Stimulated activated CD4-positive, alpha-beta T cell treated with anti-CD3 and anti-CD28 coated beads, Interleukin-12 subunit alpha, Interleukin-12 subunit beta, amount 100 ng/mL, for 48 hours (primary cell): Measurements from ENCODE around the gene HS3ST2.
"Not testable (repeated sequence)": the region's sequence is repeated elsewhere in the genome, so short reads cannot be mapped to it uniquely, and the experiment has no call there.

Experiments
- DNase-seq, 3 donors: peaks; one replicate each; pipeline ENCODE4 v3.0.0-alpha.2; 2020; ENCODE audit warnings: low read depth in 2 of 3, low spot score in 1 of 3

Gene HS3ST2

GRCh38 chr16:22874394-22874793, 60.4 kb downstream of the HS3ST2 start:
- DNase-seq, result no peak

GRCh38 chr16:22878955-22879354, 65.0 kb downstream of the HS3ST2 start:
- no peak for DNase-seq

GRCh38 chr16:22879466-22879865, 65.5 kb downstream of the HS3ST2 start:
- no peak for DNase-seq

- no peak for DNase-seq
These were observed 69.0 kb downstream of the HS3ST2 start for GRCh38 chr16:22882981-22883380.

- no peak for DNase-seq
These were observed 72.0 kb downstream of the HS3ST2 start for GRCh38 chr16:22885951-22886350.

- DNase-seq, result no peak
These were observed 73.0 kb downstream of the HS3ST2 start for GRCh38 chr16:22886927-22887326.

- DNase-seq, result no peak
These were observed 73.5 kb downstream of the HS3ST2 start for GRCh38 chr16:22887445-22887844.

GRCh38 chr16:22888791-22889190, 74.8 kb downstream of the HS3ST2 start:
- DNase-seq, result no peak

GRCh38 chr16:22890976-22891375, 77.0 kb downstream of the HS3ST2 start:
- DNase-seq, result no peak

- DNase-seq, result no peak
These were observed 83.2 kb downstream of the HS3ST2 start for GRCh38 chr16:22897184-22897583.

- DNase-seq, result no peak
These were observed 84.2 kb downstream of the HS3ST2 start for GRCh38 chr16:22898131-22898530.

GRCh38 chr16:22898874-22899348, 84.9 kb downstream of the HS3ST2 start:
- DNase-seq, result peak; percentile 27 to 46 (median 43)

GRCh38 chr16:22899567-22899966, 85.6 kb downstream of the HS3ST2 start:
- not testable (repeated sequence) for DNase-seq

- no peak for DNase-seq
These were observed 86.9 kb downstream of the HS3ST2 start for GRCh38 chr16:22900863-22901262.

- DNase-seq, result no peak
These were observed 87.6 kb downstream of the HS3ST2 start for GRCh38 chr16:22901563-22901962.

GRCh38 chr16:22903716-22904115, 89.8 kb downstream of the HS3ST2 start:
- no peak for DNase-seq

- DNase-seq, result no peak
These were observed 98.7 kb downstream of the HS3ST2 start for GRCh38 chr16:22912654-22913053.

- DNase-seq, result no peak
These were observed 101.0 kb downstream of the HS3ST2 start for GRCh38 chr16:22915003-22915402.

GRCh38 chr16:22923491-22923890, 109.5 kb downstream of the HS3ST2 start:
- DNase-seq, result no peak

- no peak for DNase-seq
These were observed 110.5 kb downstream of the HS3ST2 start for GRCh38 chr16:22924492-22924891.

- DNase-seq, result no peak
These were observed 112.3 kb downstream of the HS3ST2 start for GRCh38 chr16:22926105-22926751.

GRCh38 chr16:22927306-22927705, 113.3 kb downstream of the HS3ST2 start:
- no peak for DNase-seq

GRCh38 chr16:22928882-22929435, 115.0 kb downstream of the HS3ST2 start:
- no peak for DNase-seq
